ENCODE results near the gene CCDC126.

DNA sequence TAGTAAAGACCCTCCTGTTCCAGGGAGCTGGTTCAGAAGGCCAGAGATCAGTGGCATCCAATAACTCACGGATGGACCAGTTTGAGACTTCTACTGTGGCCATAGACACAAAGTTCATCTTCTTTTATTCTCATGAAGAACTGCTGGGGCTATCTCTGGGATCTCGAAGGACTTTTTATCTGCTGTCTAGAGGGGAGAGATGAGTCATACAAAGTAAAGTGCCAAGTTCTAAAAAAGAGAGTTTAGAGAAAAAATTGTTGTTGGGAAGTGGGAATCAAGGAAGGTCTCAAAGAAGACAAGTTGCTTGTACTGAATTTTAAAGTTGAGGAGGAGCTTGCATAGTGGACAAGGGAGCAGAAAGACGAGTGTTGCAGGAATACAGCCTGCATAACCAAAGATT lies 74.9 kb downstream of the CCDC126 start:
- TF ChIP-seq, protein P1, sequence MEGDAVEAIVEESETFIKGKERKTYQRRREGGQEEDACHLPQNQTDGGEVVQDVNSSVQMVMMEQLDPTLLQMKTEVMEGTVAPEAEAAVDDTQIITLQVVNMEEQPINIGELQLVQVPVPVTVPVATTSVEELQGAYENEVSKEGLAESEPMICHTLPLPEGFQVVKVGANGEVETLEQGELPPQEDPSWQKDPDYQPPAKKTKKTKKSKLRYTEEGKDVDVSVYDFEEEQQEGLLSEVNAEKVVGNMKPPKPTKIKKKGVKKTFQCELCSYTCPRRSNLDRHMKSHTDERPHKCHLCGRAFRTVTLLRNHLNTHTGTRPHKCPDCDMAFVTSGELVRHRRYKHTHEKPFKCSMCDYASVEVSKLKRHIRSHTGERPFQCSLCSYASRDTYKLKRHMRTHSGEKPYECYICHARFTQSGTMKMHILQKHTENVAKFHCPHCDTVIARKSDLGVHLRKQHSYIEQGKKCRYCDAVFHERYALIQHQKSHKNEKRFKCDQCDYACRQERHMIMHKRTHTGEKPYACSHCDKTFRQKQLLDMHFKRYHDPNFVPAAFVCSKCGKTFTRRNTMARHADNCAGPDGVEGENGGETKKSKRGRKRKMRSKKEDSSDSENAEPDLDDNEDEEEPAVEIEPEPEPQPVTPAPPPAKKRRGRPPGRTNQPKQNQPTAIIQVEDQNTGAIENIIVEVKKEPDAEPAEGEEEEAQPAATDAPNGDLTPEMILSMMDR (IDR thresholded peaks at IDR 0.05), result no peak
- TF ChIP-seq POLR2A (IDR thresholded peaks at IDR 0.05), result no peak
